Middle frontal gyrus (tissue), 1 donor: Measurements from ENCODE around the gene NDUFB11.

Source experiments
- DNase-seq: peaks from one replicate; pipeline ENCODE4 v3.0.0-alpha.2; 2015; ENCODE audit warnings: low spot score; ENCODE audit errors: extremely low spot score

Gene NDUFB11

DNA sequence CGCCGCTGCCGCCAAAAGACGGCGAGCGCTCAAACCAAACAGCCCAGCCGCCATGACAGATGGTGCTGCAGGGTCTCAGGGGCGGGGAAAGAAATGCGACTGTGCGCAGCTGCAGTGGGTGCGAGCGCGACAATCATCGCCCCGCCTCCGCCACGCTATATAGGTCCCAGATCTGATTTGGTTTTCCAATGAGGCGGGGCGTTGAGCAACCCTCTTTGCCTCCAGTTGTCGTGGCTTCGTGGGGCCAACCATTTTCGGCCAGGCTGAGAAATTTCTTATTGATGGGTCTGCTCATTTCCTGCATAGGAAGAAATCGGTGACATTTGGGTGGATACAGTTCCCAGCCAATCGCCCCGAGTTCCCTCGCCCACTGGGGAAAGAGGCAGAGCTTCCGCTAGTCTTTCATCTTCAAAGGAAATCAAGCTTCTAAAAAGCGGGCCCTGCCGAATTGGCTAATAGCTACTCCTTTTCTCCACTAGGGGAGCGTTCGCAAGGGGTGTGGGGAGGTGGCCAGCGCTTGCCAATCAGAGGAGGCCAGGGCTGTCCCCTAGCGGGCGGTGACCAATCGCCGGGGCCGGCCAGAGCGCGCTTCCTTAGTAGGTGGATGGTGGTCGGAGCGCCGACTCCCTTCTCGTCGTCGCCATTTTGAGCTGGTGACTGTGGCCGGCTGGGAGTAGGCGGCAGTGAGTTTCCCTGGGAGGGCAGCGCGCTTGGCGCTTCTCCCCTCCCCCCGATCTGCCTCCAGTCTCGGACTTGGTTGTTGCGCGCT, at the start of gene NDUFB11, which contains the start of gene RBM10:
Gene NDUFB11, minus strand, starts transcription at position 77 of the 769 bp plus-strand sequence. Its CDS starts 23 bp downstream, at position 54.
Gene RBM10, plus strand, starts transcription at position 596 of the 769 bp plus-strand sequence. CDS start 2,261 bp downstream, outside the sequence.
- DNase-seq, result peak; percentile 86

DNA sequence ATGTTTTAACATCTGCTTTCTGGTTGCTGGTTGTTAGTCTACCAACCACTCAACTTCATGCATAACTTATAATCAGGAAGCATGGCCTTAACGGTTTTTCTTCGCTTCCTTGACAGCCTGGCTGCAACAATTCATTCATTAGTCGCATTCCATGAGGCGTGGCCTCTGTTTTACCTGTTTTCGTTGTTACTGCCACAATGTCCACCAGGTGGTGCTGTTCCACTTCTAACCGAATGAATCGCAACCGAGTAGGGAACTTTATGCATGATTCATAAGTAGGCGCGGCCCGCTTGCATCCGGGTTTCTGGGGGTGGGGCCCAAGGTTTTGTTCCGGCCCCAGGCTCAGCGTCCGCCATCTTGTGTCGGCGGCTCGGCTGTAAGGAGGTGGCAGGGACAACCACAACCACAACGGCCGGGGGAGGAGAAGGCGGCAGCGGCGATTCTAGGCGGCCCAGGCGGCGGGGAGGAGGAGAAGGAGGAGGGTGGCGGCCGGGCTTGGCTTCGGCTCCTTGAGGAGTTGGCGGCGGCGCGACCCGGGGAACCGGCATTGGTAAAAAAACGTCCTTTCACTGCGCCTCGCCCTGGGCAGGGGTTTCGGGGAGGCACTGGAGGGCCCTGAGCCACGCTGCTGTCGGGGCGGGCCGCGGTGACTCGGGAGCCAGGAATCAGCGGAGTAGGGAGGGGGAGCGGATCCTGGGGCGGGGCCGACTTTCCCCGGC, 49.1 kb upstream of the NDUFB11 start, which contains the start of gene UBA1:
Gene UBA1, plus strand, starts transcription at position 355 of the 719 bp plus-strand sequence. CDS start 4,974 bp downstream, outside the sequence.
- peak; percentile 79 for DNase-seq

DNA sequence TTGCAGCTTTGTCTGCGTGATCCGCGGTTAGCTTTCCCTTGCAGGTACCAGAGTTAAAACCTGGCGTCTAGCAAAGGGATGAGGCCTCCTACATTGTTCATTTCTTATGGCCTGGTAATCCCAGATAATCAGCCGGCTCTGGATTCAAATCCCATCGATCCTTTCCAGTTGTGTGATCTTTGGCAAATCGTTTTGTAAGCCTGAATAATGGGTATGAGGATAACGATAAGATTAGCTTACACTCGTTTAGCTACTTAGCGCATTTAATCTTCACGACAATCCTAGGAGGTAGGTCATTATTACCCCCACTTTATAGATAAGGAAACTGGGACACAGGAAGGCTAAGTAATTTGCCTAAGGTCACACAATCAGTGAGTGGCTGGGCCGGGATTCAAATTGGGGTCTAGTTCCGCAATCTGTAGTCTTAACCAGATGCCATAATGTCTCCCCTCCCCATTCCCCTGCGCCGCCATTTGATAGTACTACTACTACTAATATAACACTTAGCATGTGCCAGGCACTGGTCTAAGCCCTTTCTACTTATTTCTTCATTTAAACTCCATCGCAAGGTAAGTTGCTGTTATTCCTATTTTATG, 47.4 kb upstream of the NDUFB11 start:
- DNase-seq, result no peak

DNA sequence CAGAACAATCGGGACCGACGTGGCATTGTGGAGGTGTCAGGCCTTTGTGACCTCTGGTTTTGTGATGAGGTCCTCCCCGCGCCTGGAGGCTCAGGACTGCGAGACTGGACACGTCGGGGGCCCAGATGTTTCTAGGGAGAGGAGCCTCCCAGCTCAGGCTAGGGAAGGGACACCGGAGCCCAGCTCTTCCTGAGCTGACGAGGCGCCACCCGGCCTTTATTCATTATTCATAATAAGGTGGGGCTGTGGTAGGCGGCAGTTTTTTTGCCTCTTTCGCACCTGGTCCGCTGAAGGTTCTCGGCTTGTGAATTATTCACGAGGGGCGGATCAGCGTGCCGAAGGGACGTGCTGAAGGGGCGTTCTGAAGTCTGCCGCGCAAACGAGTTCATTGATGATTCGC, 46.8 kb upstream of the NDUFB11 start:
- DNase-seq, result no peak

DNA sequence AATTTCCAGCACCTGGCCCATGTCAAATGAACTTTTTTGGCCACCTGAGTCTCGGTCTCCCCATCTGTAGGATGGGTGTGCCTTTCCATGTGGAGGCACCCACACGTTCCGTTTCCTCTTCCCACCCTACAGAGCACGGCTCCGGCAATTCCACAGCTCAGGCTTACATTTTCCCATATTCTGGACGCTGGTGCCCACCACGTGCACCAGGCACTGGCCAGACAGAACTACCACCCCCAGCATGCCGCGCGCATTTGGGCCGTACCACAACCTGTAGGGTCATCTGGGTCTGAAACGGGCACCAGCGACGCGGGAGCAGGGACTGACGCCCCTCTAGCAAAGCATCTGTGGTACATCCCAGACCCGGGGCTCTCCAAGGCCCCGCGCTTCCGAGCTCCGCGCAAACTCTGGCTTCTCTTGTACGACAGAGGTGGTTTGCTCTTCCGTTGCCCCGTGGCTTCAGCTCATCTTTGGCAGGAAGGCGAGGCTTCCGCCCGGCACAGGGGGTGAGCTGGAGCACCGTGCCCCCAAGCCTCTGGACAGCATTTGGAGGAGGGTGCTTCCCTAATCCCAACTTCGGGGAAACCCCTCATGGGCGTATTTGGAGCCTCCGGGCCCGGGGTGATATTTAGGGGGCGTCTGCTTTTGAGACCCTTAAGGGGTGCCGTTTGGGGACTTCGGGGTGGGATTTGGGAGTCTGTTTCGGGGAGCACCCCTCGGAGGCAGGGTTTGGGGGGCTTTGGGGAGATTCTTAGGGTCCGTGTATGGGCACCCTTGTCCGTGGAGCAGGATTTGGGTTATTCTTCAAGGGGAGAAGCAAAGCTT, 46.2 kb upstream of the NDUFB11 start:
- DNase-seq, result peak; percentile 77

DNA sequence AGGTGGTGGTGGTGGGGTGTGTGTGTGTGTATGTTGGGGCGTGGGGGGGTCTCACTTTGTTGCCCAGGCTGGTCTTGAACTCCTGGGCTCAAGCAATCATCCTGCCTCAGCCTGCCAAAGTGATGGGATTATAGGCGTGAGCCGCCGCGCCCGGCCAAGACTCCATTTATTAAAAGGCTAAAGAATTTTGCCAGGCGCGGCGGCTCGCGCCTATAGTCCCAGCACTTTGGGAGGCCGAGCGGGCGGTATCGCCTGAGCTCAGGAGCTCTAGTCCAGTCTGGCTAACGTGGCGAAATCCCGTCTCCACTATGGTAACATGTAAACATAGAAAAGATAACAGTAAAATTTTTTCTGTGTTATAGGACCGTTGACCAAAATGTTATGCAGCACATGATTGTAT, 45.4 kb upstream of the NDUFB11 start:
- DNase-seq, result no peak

DNA sequence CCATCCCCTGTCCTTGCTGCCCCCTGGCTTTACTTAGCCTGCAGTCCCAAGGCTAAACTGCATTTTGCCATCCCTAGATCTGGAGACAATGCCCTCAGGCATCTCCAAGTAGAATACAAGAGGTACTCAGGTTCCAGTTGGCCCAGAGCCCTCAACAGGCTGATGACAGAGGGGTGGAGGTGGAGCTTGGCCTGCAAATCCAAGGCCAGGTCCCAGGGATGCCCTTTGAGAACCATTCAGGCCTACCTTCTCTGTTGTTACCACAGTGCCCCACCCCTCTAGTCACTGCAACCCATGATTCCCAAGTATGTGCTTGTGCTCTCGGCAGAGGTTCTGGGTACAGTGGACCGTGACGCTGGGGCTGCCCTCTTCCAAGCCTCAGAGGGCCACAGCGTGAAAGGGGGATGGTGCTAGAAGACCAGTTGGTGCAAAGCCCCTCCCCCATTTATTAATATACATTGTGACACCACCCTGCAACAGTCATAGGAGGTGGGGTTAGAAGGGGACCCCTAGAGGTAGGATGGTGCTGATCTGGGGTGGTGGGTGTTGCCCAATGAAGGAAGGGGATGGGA, 42.7 kb upstream of the NDUFB11 start:
- no peak for DNase-seq

DNA sequence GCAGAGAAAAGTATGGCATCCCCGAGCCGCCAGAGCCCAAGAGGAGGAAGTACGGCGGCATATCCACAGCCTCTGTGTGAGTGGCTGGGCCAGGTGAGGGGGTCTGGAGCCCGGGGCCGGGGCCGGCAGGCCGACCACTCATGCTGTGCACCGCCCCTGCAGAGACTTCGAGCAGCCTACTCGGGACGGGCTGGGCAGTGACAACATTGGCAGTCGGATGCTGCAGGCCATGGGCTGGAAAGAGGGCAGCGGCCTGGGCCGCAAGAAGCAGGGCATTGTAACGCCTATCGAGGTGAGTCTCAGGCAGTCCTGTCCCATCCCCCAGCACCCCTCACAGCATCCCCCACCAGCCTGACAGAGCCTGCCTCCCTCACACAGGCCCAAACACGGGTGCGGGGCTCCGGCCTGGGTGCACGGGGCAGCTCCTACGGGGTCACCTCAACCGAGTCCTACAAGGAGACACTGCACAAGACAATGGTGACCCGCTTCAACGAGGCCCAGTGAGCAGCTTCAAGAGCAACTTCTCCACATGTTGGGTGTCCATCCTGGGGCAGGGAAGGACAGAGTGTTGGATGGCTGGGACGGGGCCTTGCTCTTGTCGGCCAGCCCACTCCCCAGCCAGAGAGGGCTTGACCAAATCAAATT, 41.7 kb upstream of the NDUFB11 start:
- no peak for DNase-seq

DNA sequence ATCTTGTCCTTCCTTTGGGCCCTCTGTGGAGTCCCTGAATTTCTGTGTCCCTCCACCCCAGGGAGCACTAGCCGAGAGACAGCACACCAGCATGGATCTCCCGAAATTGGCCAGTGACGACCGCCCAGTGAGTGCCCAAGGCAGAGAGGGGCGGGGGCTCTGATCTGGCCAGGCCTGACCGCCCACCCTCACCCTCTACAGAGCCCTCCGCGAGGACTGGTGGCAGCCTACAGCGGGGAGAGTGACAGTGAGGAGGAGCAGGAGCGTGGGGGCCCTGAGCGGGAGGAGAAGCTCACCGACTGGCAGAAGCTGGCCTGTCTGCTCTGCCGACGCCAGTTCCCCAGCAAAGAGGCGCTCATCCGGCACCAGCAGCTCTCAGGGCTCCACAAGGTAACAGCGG, 40.7 kb upstream of the NDUFB11 start:
- no peak for DNase-seq

DNA sequence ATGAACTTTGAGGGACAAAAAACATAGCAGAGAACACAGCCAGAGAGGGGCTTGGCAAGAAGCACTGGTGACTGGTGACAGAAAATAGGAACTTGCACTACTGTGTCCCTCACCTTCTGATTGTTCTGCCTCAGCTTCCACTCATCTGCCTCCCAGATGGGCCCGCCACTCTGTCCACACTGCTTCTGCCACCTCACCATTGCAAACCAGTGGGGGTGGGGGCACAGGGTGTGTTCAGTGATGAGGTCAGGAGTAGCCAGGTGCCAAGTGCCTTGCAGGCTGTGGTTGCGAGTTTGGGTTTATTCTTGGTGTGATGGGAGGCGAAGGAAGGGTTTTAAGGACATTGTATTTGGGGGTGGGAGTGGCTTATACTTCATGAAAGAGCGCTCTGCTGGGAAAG, 40.0 kb upstream of the NDUFB11 start:
- DNase-seq, result no peak

DNA sequence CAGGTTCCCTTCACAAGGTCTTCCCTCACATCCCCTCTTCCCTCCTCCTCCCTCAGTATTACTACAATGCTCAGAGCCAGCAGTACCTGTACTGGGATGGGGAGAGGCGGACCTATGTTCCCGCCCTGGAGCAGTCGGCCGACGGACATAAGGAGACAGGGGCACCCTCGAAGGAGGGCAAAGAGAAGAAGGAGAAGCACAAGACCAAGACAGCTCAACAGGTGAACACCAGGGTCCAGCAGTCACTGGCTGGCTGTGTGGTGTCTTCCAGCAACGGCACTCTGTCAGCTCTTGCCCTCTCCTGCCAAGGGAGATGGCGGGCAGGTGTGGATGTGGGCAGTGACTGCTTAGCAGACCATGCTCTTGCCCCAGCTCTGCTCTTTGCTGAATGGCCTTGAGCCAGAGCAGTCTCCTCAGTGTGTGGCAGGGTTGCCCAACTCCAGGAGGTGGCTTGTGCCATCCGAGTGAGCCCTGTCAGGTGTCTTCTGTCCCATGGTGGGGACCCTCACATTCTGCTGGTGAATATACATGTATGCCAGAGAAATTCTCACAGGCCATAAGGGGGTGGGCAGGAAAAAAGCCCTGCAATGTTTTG, 37.7 kb upstream of the NDUFB11 start:
- DNase-seq, result no peak

DNA sequence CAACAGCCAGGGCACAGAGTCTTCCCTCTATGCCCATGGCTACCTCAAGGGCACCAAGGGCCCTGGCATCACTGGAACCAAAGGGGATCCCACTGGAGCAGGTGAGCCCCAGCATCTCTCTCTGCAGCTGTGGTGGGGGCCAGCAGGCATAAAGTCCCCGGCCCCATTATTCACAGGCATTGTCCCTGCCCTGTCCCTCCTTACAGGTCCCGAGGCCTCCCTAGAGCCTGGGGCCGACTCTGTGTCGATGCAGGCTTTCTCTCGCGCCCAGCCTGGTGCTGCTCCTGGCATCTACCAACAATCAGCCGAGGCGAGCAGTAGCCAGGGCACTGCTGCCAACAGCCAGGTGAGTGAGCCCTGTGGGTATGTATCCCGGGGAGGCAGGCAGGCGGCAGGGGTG, 36.8 kb upstream of the NDUFB11 start:
- DNase-seq, result no peak

DNA sequence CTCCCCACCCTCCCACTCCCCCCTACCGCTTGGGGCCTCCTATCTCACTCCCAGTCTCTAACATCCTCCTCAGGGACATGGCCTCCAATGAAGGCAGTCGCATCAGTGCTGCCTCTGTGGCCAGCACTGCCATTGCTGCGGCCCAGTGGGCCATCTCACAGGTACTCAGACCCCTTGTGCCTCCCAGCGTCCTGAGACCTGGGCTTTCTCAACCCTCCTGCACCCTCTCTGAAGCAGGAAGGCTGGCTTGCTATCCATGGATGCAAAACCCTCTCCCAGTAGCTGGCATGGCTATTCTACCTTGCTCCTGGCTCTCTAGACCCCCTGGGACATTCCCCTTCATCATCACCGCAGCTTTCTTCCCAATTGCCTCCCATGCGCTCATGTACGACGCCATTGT, 35.8 kb upstream of the NDUFB11 start:
- no peak for DNase-seq

DNA sequence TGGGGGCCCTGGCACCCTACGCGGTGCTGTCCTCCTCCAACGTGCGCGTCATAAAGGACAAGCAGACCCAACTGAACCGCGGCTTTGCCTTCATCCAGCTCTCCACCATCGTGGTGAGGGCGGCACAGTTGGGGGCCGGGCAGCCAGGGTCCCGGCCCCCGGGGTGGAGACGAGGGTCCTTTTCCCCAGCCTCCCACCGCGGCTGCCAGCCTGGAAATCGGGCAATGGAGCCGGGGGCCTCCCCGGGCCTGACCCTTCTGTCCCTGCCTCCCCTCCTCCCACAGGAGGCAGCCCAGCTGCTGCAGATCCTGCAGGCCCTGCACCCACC, 35.4 kb upstream of the NDUFB11 start:
- DNase-seq, result no peak

DNA sequence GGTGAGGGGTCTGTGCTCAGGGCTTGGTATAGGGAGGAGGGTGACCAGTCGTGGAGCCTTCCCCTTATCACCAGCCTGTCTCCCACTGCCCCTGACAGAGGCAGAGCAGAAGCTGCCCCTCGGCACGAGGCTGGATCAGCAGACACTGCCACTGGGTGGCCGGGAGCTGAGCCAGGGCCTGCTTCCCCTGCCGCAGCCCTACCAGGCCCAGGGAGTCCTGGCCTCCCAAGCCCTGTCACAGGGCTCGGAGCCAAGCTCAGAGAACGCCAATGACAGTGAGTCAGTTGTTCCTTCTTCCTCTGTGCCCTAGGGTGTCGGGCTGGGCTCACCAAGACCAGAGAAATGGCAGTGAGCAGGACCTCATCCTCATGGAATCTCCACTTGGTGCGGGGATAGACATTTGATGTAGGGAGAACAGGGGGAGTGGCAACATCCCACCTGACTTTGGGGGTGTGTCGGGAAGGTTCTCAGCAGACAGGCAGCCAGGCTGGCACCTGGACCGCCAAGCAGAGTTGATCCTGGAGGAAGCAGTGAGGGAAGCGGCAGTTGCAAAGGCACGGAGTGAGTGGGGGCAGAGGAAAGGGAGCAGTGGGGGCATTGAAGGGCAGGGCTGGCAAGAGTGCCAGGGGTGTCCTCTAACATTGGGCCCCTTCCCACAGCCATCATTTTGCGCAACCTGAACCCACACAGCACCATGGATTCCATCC, 34.9 kb upstream of the NDUFB11 start:
- DNase-seq, result no peak

DNA sequence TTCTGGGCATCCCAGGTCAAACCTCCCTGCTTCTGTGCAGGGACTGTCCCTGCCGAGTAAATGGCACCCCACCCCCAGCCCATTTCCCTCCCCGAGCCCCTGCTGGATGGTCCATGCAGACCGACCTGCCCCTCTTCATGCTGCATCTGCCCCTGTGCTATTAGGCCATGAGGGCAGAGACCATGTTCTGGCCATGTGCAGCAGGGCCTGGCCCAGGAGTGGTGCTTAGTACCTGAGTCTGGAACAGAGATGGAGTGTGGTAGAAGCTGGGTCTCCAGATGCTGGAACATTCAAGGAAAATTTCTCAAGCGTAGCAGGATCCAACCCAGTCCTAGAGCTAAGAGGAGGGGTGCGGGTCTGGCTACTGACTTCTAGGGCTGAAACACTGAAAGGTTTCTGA, 33.8 kb upstream of the NDUFB11 start:
- no peak for DNase-seq

DNA sequence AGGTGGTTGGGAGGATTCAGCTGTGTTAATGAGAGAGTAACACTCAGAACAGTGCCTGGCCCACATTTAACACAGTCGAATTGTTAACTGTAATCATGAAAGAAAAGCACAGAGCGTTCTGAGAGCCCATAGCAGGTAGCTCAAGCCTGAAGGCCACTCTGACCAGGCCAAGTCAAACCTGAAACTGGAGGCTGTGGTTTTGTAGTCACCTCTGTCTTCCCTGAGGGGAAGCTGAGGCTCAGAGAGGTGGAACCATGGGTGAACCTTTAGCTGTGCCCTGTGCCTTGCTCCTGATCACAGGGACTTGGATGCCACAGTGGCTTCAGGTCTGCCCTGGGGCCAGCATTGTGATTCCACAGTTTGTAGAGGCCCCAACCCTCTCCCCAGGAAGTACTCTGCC, 32.6 kb upstream of the NDUFB11 start:
- DNase-seq, result no peak

DNA sequence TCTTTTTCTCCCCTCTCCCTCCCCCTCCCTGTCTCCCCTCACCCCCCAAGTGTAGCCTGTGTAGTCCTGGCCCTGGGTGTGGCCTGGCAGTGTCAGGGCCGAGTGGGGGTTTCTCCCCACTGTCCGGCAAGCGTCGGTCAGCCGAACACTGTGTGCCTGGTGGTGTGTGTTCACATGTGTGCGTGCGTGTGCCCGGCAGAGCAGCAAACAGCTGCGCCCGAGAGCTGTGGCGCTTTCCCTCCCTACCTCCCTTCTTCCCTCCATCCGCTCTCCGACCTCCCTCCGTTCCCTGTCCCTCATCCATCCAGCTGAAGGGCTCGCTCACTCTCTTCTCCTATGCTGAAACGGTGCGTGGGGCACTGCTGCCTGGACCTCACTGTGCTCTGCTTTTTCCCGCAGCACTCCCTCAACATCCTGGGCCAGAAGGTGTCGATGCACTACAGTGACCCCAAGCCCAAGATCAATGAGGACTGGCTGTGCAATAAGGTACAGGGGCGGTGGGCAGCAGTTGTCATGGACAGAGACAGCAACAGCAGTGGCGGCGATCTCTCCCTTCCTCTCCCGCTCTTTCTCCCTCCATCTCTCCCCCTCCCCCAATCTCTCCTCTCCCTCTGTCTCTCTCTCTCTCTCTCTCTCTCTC, 31.7 kb upstream of the NDUFB11 start:
- no peak for DNase-seq

DNA sequence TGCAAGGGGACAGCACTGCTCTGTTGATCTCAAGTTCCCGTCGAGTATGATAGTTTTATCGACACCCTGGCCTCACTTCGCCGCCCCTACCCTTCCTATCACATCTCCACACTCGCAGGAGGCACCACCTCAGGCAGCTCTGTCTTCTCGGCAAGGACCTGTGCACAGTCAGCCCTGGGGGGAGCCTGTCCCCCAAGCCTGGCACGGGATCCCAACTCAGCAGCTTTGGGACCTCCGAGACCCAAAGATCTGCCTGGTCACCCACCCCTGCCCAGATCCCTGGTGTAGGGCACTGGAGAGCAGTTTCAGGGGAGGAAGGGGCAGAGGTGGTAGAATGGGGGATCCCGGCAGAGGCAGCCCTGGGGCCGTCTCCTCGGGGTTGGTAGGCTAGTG, 31.1 kb upstream of the NDUFB11 start:
- DNase-seq, result no peak
